Islet precursor cell (in vitro differentiated cells): ENCODE data around the gene MAP4K4.
A peak's percentile ranks its signal among the peaks of the same experiment; 100 is the strongest.

Experiments
- DNase-seq: peaks from one replicate; pipeline ENCODE4 v3.0.0-alpha.2; 2018

MAP4K4 gene

GRCh38 chr2:101724125-101724474 lies 26.6 kb downstream of the MAP4K4 start:
- DNase-seq, result no peak

GRCh38 chr2:101725038-101725437 lies 27.5 kb downstream of the MAP4K4 start:
- no peak for DNase-seq

- DNase-seq, result no peak
Measured at GRCh38 chr2:101725515-101726192, 28.1 kb downstream of the MAP4K4 start.

- no peak for DNase-seq
Measured at GRCh38 chr2:101728865-101729264, 31.4 kb downstream of the MAP4K4 start.

- no peak for DNase-seq
Measured at GRCh38 chr2:101729521-101730190, 32.1 kb downstream of the MAP4K4 start.

GRCh38 chr2:101731221-101732054 lies 33.9 kb downstream of the MAP4K4 start:
- DNase-seq, result no peak

- no peak for DNase-seq
Measured at GRCh38 chr2:101732199-101732598, 34.7 kb downstream of the MAP4K4 start.

- DNase-seq, result no peak
Measured at GRCh38 chr2:101732773-101733256, 35.3 kb downstream of the MAP4K4 start.

- peak; percentile 62 for DNase-seq
Measured at GRCh38 chr2:101733257-101733993, 35.9 kb downstream of the MAP4K4 start.

- DNase-seq, result no peak
Measured at GRCh38 chr2:101734505-101735165, 37.1 kb downstream of the MAP4K4 start.

- DNase-seq, result no peak
Measured at GRCh38 chr2:101735166-101735533, 37.6 kb downstream of the MAP4K4 start.

GRCh38 chr2:101736233-101736632 lies 38.7 kb downstream of the MAP4K4 start:
- no peak for DNase-seq

GRCh38 chr2:101736861-101737291 lies 39.4 kb downstream of the MAP4K4 start:
- DNase-seq, result no peak

GRCh38 chr2:101737478-101738255 lies 40.2 kb downstream of the MAP4K4 start:
- no peak for DNase-seq

- DNase-seq, result no peak
Measured at GRCh38 chr2:101738649-101739048, 41.1 kb downstream of the MAP4K4 start.

- no peak for DNase-seq
Measured at GRCh38 chr2:101740555-101740964, 43.1 kb downstream of the MAP4K4 start.

GRCh38 chr2:101741775-101742520 lies 44.4 kb downstream of the MAP4K4 start:
- peak; percentile 81 for DNase-seq

GRCh38 chr2:101742547-101742946 lies 45.0 kb downstream of the MAP4K4 start:
- no peak for DNase-seq

GRCh38 chr2:101743288-101743687 lies 45.8 kb downstream of the MAP4K4 start:
- no peak for DNase-seq

GRCh38 chr2:101744832-101745231 lies 47.3 kb downstream of the MAP4K4 start:
- DNase-seq, result no peak
